Parathyroid adenoma (tissue), 2 donors: ENCODE results near the gene OARD1.
A peak's percentile ranks its signal among the peaks of the same experiment; 100 is the strongest.
"Not testable (repeated sequence)": the region's sequence is repeated elsewhere in the genome, so short reads cannot be mapped to it uniquely, and the experiment has no call there.

ENCODE experiments used
- H2AFZ ChIP-seq: fragments of 300-600 bp; sonication (generic); one replicate; pipeline ENCODE4 v1.7.0; 2017; ENCODE audit warnings: antibody characterized with exemption, mild to moderate bottlenecking
- H3K27ac ChIP-seq: fragments of 300-600 bp; sonication (generic); one replicate; pipeline ENCODE4 v1.7.0; 2017
- H3K27me3 ChIP-seq: fragments of 300-600 bp; sonication (generic); one replicate; pipeline ENCODE4 v1.7.0; 2017; ENCODE audit warnings: low read length; ENCODE audit not compliant: control insufficient read depth, insufficient read depth
- H3K36me3 ChIP-seq: fragments of 300-600 bp; sonication (generic); one replicate; pipeline ENCODE4 v1.7.0; 2017; ENCODE audit warnings: low read length; ENCODE audit not compliant: control insufficient read depth, insufficient read depth
- H3K4me1 ChIP-seq: fragments of 300-600 bp; sonication (generic); one replicate; pipeline ENCODE4 v1.7.0; 2017; ENCODE audit warnings: control low read depth
- H3K4me2 ChIP-seq: fragments of 300-600 bp; sonication (generic); one replicate; pipeline ENCODE4 v1.7.0; 2017; ENCODE audit warnings: low read length
- H3K4me3 ChIP-seq: fragments of 300-600 bp; sonication (generic); one replicate; pipeline ENCODE4 v1.7.0; 2017; ENCODE audit warnings: low read depth, low read length
- H3K79me2 ChIP-seq: fragments of 300-600 bp; sonication (generic); one replicate; pipeline ENCODE4 v1.7.0; 2017; ENCODE audit warnings: control low read depth
- H3K9ac ChIP-seq: fragments of 300-600 bp; sonication (generic); one replicate; pipeline ENCODE4 v1.7.0; 2017; ENCODE audit warnings: mild to moderate bottlenecking
- H3K9me3 ChIP-seq: fragments of 300-600 bp; sonication (generic); one replicate; pipeline ENCODE4 v1.7.0; 2017; ENCODE audit warnings: low read length; ENCODE audit not compliant: control insufficient read depth
- TF ChIP-seq, protein P1 (sequence below): fragments of 300-600 bp; sonication (generic); IDR thresholded peaks from one replicate; pipeline ENCODE4 v1.7.0; 2017; ENCODE audit warnings: antibody characterized with exemption, mild to moderate bottlenecking
- donor health status: primary hyperparathyroidism.

OARD1 gene, protein sequence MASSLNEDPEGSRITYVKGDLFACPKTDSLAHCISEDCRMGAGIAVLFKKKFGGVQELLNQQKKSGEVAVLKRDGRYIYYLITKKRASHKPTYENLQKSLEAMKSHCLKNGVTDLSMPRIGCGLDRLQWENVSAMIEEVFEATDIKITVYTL

DNA sequence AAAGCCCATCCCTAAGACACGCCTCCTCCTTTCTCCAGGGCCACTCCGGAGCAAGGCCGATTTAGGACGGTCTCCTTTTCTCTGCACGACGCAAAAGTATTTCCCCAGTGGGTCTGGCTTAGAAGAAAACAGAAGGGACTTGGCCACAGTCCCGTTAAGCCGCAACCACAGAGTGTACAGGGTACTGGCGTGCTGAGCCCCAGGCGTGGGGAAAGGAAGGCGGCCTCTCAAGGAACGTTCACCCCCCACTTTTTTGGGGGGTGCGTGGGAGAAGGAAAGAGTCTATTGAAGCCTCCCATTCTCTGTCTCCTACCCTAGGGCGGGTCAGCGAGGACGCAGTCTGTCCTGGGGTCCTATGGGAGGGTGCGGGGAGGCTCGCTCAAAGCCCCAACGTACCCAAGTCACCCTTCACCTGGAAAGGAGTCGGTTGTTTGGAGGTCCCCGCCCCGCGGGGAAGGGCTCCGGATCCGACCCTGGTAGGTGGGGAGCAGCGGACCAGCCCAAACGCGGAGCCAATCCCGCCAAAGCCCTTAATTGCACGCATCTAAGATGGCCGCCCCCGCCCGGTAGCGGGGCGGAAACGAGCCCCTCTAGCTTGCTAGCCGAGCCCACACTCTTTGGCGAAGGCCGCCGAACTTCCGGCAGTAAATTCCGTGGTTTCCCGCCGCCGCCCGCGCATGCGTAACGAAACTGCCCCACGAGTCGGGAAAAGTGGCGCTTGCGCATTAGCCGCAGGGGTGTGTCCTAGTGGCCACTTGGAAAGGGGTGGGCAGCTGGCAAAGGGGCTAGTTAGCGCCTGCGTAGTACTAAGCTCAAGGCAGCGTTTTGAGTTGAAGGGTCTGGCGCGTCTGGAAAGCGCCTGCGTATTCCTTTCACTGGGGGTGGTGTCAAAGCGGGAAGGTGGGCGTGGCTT lies at the start of gene OARD1:
Gene OARD1, minus strand, starts transcription at position 434 of the 913 bp plus-strand sequence. CDS start 722 bp downstream, outside the sequence.
- H3K36me3 ChIP-seq, result no peaks in the 10 kb centered on the region
- H3K79me2 ChIP-seq, result peaks cover 8% of the 10 kb centered on the region
- peak within 1 kb of the TSS; percentile 99 for H3K27ac ChIP-seq
- no peaks in the 10 kb centered on the region for H3K27me3 ChIP-seq
- H3K9me3 ChIP-seq, result no peaks in the 10 kb centered on the region
- H3K9ac ChIP-seq, result peak within 1 kb of the TSS; percentile 97
- peak within 1 kb of the TSS; percentile 93 for H3K4me3 ChIP-seq
- peak within 1 kb of the TSS; percentile 91 for H2AFZ ChIP-seq
- peak within 1 kb of the TSS; percentile 91 for H3K4me2 ChIP-seq
- TF ChIP-seq, protein P1, sequence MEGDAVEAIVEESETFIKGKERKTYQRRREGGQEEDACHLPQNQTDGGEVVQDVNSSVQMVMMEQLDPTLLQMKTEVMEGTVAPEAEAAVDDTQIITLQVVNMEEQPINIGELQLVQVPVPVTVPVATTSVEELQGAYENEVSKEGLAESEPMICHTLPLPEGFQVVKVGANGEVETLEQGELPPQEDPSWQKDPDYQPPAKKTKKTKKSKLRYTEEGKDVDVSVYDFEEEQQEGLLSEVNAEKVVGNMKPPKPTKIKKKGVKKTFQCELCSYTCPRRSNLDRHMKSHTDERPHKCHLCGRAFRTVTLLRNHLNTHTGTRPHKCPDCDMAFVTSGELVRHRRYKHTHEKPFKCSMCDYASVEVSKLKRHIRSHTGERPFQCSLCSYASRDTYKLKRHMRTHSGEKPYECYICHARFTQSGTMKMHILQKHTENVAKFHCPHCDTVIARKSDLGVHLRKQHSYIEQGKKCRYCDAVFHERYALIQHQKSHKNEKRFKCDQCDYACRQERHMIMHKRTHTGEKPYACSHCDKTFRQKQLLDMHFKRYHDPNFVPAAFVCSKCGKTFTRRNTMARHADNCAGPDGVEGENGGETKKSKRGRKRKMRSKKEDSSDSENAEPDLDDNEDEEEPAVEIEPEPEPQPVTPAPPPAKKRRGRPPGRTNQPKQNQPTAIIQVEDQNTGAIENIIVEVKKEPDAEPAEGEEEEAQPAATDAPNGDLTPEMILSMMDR, result no peak
- peaks cover 11% of the 10 kb centered on the region for H3K4me1 ChIP-seq

DNA sequence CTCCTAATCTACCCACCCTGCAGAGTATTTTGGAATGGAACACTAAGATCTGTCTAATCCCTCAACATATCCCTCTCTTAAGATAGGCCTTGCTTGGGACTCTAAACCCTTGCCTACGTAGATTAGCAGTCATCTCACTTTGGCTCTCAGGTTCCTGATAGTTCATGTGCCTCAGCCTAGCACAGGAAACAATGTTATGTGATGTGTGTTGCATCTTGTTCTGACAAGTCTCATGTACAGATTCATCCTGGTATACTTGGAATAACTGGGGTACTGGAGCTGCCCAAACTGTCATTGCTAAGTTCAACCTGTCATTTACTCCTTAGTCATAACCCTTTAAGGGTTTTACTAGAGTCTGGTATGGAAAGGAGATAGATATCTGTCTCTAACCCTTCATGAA lies 47.9 kb upstream of the OARD1 start:
- H3K27me3 ChIP-seq, result no peaks in the 10 kb centered on the region
- H3K9ac ChIP-seq, result no peak overlapping the region
- H3K36me3 ChIP-seq, result no peaks in the 10 kb centered on the region
- H3K4me1 ChIP-seq, result no peaks in the 10 kb centered on the region
- TF ChIP-seq, protein P1, result no peak
- H3K79me2 ChIP-seq, result no peaks in the 10 kb centered on the region
- no peak overlapping the region for H3K27ac ChIP-seq
- H3K9me3 ChIP-seq, result no peaks in the 10 kb centered on the region
- H3K4me2 ChIP-seq, result no peak overlapping the region
- H2AFZ ChIP-seq, result no peak overlapping the region
- no peak overlapping the region for H3K4me3 ChIP-seq

DNA sequence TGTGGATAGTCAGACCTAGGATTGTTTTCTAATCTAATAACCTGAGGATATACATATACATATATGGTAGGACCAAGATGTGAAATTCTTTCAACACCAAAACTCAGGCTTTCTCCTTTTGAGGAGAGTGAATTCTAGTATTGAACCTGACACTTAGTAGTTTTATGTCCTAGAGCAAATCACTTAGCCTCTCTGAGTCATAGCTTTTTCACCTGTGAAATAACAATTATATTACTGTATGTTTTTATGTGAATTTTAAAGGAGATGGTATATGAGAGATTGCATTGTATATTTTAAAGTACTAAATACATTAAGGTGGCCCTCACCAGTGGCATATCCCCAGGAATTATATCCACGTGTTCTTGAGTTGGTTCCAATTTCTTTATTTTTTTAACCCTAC lies 47.4 kb upstream of the OARD1 start:
- Histone ChIP-seq H2AFZ (no peak overlapping the region), H3K4me1 (no peaks in the 10 kb centered on the region), H3K9ac (no peak overlapping the region), H3K36me3 (no peaks in the 10 kb centered on the region), H3K4me3 (no peak overlapping the region), H3K4me2 (no peak overlapping the region), H3K9me3 (no peaks in the 10 kb centered on the region), H3K27ac (no peak overlapping the region), H3K27me3 (no peaks in the 10 kb centered on the region), H3K79me2 (no peaks in the 10 kb centered on the region)
- TF ChIP-seq, protein P1, result no peak

DNA sequence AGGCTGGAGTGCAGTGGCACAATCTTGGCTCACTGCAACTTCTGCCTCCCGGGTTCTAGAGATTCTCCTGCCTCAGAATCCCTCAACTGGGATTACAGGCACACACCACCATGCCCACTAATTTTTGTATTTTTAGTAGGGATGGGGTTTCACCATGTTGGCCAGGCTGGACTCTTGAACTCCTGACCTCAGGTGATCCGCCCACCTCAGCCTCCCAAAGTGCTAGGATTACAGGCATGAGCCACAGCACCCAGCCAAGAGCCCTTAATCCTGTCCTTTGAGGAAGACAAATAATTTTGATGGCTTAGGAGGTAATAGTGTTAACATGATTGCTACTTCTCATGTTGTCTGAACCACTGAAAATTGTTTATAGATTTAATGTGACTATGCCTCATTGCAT lies 42.9 kb upstream of the OARD1 start:
- H2AFZ ChIP-seq, H3K9ac ChIP-seq, H3K27me3 ChIP-seq, H3K9me3 ChIP-seq, H3K4me1 ChIP-seq, H3K36me3 ChIP-seq, H3K27ac ChIP-seq, H3K4me2 ChIP-seq, H3K79me2 ChIP-seq, H3K4me3 ChIP-seq: not testable (repeated sequence)

DNA sequence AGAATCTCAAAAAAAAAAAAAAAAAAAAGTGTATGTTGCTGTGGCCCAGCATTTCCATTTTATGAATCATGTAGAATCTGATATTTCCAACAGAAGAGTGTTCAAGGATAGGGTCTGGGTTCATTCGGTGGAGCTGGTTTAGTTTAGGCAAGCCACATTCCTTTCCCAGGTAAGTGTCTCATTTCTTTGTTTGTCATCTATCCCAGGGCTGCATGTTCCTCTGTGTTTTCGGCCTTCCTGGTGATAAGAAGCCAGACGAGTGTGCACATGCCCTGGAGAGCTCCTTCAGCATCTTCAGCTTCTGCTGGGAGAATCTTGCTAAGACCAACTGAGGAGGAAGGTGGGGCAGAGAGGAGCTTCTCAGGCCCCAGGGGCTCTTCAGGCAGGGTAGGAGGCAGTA lies 38.9 kb upstream of the OARD1 start:
- Histone ChIP-seq H3K4me1 (no peaks in the 10 kb centered on the region), H3K79me2 (no peaks in the 10 kb centered on the region), H3K9ac (no peak overlapping the region), H3K4me3 (no peak overlapping the region), H3K36me3 (no peaks in the 10 kb centered on the region), H3K27me3 (no peaks in the 10 kb centered on the region), H3K9me3 (no peaks in the 10 kb centered on the region), H3K27ac (no peak overlapping the region), H2AFZ (no peak overlapping the region), H3K4me2 (no peak overlapping the region)
- TF ChIP-seq, protein P1, result no peak
